Activated CD8-positive, alpha-beta T cell treated with anti-CD3 and anti-CD28 coated beads for 36 hours (primary cell): Measurements from ENCODE around the gene SPPL3. TPM values are rescaled to one million over a fixed set of nuclear protein-coding genes. Genes with fewer than 3 reads are reported as not detected.
A peak's percentile ranks its signal among the peaks of the same experiment; 100 is the strongest.

Experiments used
- ATAC-seq: fragments of 200-7000 bp; cut with Tn5 transposase; one replicate; pipeline ENCODE4 v1.10.0; 2021; ENCODE audit warnings: mild to moderate bottlenecking, moderate library complexity
- CTCF ChIA-PET: fragments of 350-600 bp; sonication (Branson Sonifier 250); formaldehyde crosslinking; loops from one replicate; lab custom pipeline; 2021; ENCODE audit warnings: antibody characterized with exemption; lab: Charles Lee
- POLR2A ChIA-PET: fragments of 350-600 bp; sonication (Branson Sonifier 250); formaldehyde crosslinking; loops from one replicate; lab custom pipeline; 2021; ENCODE audit warnings: antibody characterized with exemption; lab: Charles Lee
- DNase-seq: peaks from one replicate; pipeline ENCODE4 v3.0.0-alpha.2; 2020
- H3K27ac Mint-ChIP-seq: one replicate; pipeline ENCODE4 v1.8.0; 2021; ENCODE audit warnings: mild to moderate bottlenecking, mixed read lengths
- H3K27me3 Mint-ChIP-seq: one replicate; pipeline ENCODE4 v1.8.0; 2021; ENCODE audit warnings: mixed read lengths
- H3K36me3 Mint-ChIP-seq: one replicate; pipeline ENCODE4 v1.8.0; 2021; ENCODE audit warnings: low read depth, mixed read lengths
- H3K4me1 Mint-ChIP-seq: one replicate; pipeline ENCODE4 v1.8.0; 2021; ENCODE audit warnings: low read depth, mixed read lengths
- H3K4me3 Mint-ChIP-seq: one replicate; pipeline ENCODE4 v1.8.0; 2021; ENCODE audit warnings: mild to moderate bottlenecking, moderate library complexity, mixed read lengths
- H3K9me3 Mint-ChIP-seq: one replicate; pipeline ENCODE4 v1.8.0; 2021; ENCODE audit warnings: mixed read lengths
- CTCF ChIP-seq: fragments of 200-600 bp; IDR thresholded peaks from one replicate; pipeline ENCODE4 v1.8.0; 2022; ENCODE audit warnings: antibody characterized with exemption, mild to moderate bottlenecking
- intact Hi-C: fragments of 100-400 bp; cut with micrococcal nuclease; formaldehyde crosslinking; loops from one replicate; pipeline ENCODE4 v1.10.0; 2022
- total RNA-seq, 2 experiments: library from RNA; stranded (reverse); gene quantifications; one replicate each; pipeline ENCODE4 v1.2.3, GENCODE V29; 2021

The SPPL3 gene
- total RNA-seq, 2 experiments from 2014 or later = 19.8 to 20.8 TPM

- H3K4me1 Mint-ChIP-seq = no peaks in the 10 kb centered on the region
- H3K9me3 Mint-ChIP-seq = peaks cover 4% of the 10 kb centered on the region
- no peak for TF ChIP-seq CTCF
- no peak overlapping the region for H3K4me3 Mint-ChIP-seq
- CTCF ChIA-PET = no interaction called here
- no peak for DNase-seq
- H3K36me3 Mint-ChIP-seq = no peaks in the 10 kb centered on the region
- no peak overlapping the region for H3K27ac Mint-ChIP-seq
- H3K27me3 Mint-ChIP-seq = peaks cover 2% of the 10 kb centered on the region
- intact Hi-C loops = no loop called here
- ATAC-seq = no peak
- POLR2A ChIA-PET = no interaction called here
Measured at GRCh38 chr12:120754792-120755191, 149.4 kb downstream of the SPPL3 start.

DNA sequence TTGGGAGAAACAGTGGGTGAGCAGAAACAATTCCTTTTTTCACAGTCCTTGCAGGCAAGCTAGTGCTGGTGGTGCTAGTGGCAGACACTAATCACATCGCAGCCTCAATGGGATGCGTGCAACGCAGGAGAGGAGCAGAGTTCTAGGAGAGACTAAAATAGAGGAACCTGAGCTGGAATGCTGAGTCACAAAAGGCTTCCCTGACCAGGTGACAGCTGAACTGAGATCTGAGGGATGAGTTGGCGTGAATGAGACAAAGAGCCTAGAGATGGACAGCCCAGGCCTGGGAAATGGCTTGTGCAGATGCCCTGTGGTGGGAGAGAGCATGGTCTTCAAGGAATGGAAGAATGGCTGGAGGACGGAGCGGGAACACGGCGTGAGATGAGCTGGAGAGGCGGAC is 152.8 kb downstream of the SPPL3 start:
- Mint-ChIP-seq H3K27me3 (peaks cover 2% of the 10 kb centered on the region), H3K9me3 (peaks cover 4% of the 10 kb centered on the region), H3K4me1 (no peaks in the 10 kb centered on the region), H3K36me3 (no peaks in the 10 kb centered on the region), H3K4me3 (no peak overlapping the region), H3K27ac (no peak overlapping the region)
- ChIA-PET CTCF (interaction anchor here (0.7 to 2.8 kb wide), 4 partner anchors 31 to 221 kb away, joined by 3 to 13 read pairs (median 4); no protein-coding TSS in a partner anchor), POLR2A (no interaction called here)
- DNase-seq = no peak
- intact Hi-C loops = no loop called here
- ATAC-seq = no peak
- TF ChIP-seq CTCF = no peak

DNA sequence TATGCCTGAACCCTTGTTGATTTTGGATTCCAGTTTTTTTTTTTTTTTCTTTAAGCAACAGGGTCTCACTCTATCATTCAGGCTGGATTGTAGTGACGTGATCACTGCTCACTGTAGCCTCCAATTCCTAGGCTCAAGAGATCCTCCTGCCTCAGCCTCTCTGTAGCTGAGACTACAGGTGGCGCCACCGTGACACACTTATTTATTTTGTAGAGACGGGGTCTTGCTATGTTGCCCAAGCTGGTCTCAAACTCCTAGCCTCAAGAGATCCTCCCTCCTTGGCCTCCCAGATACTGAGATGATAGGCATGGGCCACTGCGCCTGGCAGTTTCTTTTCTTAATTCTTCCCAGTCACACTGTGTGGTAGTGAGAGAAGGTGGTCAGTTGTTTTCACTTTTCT is 153.4 kb downstream of the SPPL3 start:
- no peaks in the 10 kb centered on the region for H3K36me3 Mint-ChIP-seq
- DNase-seq (peak; percentile 21), ATAC-seq (no peak)
- H3K27ac Mint-ChIP-seq = no peak overlapping the region
- POLR2A ChIA-PET = interaction anchor here (0.6 kb wide), 1 partner anchor 476 kb away, joined by 4 read pairs; no protein-coding TSS in a partner anchor
- CTCF ChIA-PET = interaction anchor here (0.7 to 2.8 kb wide), 5 partner anchors 31 to 221 kb away, joined by 3 to 13 read pairs (median 4); no protein-coding TSS in a partner anchor
- intact Hi-C loops = no loop called here
- peaks cover 4% of the 10 kb centered on the region for H3K9me3 Mint-ChIP-seq
- no peak overlapping the region for H3K4me3 Mint-ChIP-seq
- H3K27me3 Mint-ChIP-seq = peaks cover 2% of the 10 kb centered on the region
- TF ChIP-seq CTCF = no peak
- H3K4me1 Mint-ChIP-seq = no peaks in the 10 kb centered on the region

GRCh38 chr12:120749256-120749655 is 154.9 kb downstream of the SPPL3 start:
- ChIA-PET POLR2A (no interaction called here), CTCF (no interaction called here)
- no peak overlapping the region for H3K27ac Mint-ChIP-seq
- no peaks in the 10 kb centered on the region for H3K36me3 Mint-ChIP-seq
- intact Hi-C loops = no loop called here
- H3K9me3 Mint-ChIP-seq = no peaks in the 10 kb centered on the region
- H3K4me3 Mint-ChIP-seq = no peak overlapping the region
- ATAC-seq (no peak), DNase-seq (no peak)
- TF ChIP-seq CTCF = no peak
- peaks cover 2% of the 10 kb centered on the region for H3K27me3 Mint-ChIP-seq
- H3K4me1 Mint-ChIP-seq = no peaks in the 10 kb centered on the region

DNA sequence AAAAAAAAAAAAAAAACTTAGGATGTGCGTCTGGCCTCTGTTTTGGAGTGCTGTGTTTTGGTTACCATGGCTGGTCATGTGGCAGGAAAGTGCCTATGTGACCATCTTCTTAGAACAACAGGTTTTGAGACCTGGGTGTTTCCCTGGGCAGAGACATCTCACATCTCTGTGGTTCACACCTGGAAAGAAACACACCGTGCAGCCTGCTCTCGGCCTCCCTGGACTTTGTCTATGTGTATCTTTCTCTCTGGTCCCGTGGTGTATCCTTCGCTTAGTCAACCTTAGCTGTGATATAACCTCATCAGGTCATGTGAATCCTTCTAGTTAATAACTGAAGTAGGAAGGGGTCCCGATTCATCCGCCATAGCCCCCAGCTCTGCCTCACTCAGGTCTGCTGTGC is 155.9 kb downstream of the SPPL3 start:
- DNase-seq = no peak
- no peak for ATAC-seq
- intact Hi-C loops = no loop called here
- TF ChIP-seq CTCF = no peak
- Mint-ChIP-seq H3K36me3 (no peaks in the 10 kb centered on the region), H3K9me3 (no peaks in the 10 kb centered on the region), H3K4me1 (no peaks in the 10 kb centered on the region), H3K27ac (no peak overlapping the region), H3K27me3 (peaks cover 2% of the 10 kb centered on the region), H3K4me3 (no peak overlapping the region)
- CTCF ChIA-PET = interaction anchor here (1.2 kb wide), 1 partner anchor 224 kb away, joined by 3 read pairs; no protein-coding TSS in a partner anchor
- POLR2A ChIA-PET = no interaction called here
